NCI-H2081 treated with DMSO at 0.1 percent for 48 hours (cell line): Measurements from ENCODE around the gene TSPAN9.

Source experiments
- DNase-seq: peaks from one replicate; lab custom pipeline; 2025; lab: John Stamatoyannopoulos, UW

Gene TSPAN9

GRCh38 chr12:3101309-3102024, 24.3 kb downstream of the TSPAN9 start:
- DNase-seq: no peak

- DNase-seq: no peak
Measured at GRCh38 chr12:3102771-3103410, 25.7 kb downstream of the TSPAN9 start.

GRCh38 chr12:3103806-3104205, 26.6 kb downstream of the TSPAN9 start:
- no peak for DNase-seq

- no peak for DNase-seq
Measured at GRCh38 chr12:3105690-3106479, 28.7 kb downstream of the TSPAN9 start.

GRCh38 chr12:3106579-3106978, 29.4 kb downstream of the TSPAN9 start:
- no peak for DNase-seq

- no peak for DNase-seq
Measured at GRCh38 chr12:3107071-3107583, 29.9 kb downstream of the TSPAN9 start.

- DNase-seq: no peak
Measured at GRCh38 chr12:3107954-3108353, 30.8 kb downstream of the TSPAN9 start.

GRCh38 chr12:3110578-3110977, 33.4 kb downstream of the TSPAN9 start:
- no peak for DNase-seq

GRCh38 chr12:3113671-3114325, 36.6 kb downstream of the TSPAN9 start:
- DNase-seq: no peak

GRCh38 chr12:3114671-3115070, 37.5 kb downstream of the TSPAN9 start:
- DNase-seq: no peak

GRCh38 chr12:3115078-3115477, 37.9 kb downstream of the TSPAN9 start:
- no peak for DNase-seq

- no peak for DNase-seq
Measured at GRCh38 chr12:3116106-3116844, 39.1 kb downstream of the TSPAN9 start.

- no peak for DNase-seq
Measured at GRCh38 chr12:3117144-3117581, 40.0 kb downstream of the TSPAN9 start.

GRCh38 chr12:3117591-3118015, 40.4 kb downstream of the TSPAN9 start:
- DNase-seq: no peak

GRCh38 chr12:3119192-3119755, 42.1 kb downstream of the TSPAN9 start:
- no peak for DNase-seq

GRCh38 chr12:3119756-3120601, 42.8 kb downstream of the TSPAN9 start:
- no peak for DNase-seq

GRCh38 chr12:3120701-3121100, 43.5 kb downstream of the TSPAN9 start:
- no peak for DNase-seq

GRCh38 chr12:3122841-3123678, 45.9 kb downstream of the TSPAN9 start:
- no peak for DNase-seq

GRCh38 chr12:3123729-3124128, 46.5 kb downstream of the TSPAN9 start:
- no peak for DNase-seq
